GM21447 (cell line): ENCODE results near the gene DCAF10.
"Not testable (repeated sequence)": the region's sequence is repeated elsewhere in the genome, so short reads cannot be mapped to it uniquely, and the experiment has no call there.

ENCODE experiments used
- ATAC-seq: cut with Tn5 transposase; IDR thresholded peaks from one replicate; pipeline ENCODE4 v1.9.1; 2021; ENCODE audit not compliant: unreplicated experiment

Gene DCAF10

DNA sequence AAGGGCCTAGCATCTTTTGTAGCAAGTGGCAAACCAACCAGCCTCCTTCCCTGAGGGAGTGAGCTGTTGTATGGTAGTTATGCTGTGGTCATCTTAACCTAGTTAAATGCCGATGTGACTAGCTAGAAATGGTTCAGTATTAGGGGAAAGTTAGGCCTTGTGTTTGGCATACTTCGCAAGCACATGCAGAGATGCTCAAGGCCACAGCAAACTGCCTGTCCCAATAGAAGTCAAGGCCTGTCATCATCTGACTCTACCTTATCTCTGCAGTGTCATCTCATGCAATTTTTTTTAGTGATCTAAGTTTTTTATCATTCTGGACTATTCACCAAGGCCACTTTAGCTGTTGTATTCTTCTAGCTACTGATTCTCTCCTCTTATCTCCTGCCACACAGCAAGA, 10.5 kb upstream of the DCAF10 start:
- no peak for ATAC-seq

DNA sequence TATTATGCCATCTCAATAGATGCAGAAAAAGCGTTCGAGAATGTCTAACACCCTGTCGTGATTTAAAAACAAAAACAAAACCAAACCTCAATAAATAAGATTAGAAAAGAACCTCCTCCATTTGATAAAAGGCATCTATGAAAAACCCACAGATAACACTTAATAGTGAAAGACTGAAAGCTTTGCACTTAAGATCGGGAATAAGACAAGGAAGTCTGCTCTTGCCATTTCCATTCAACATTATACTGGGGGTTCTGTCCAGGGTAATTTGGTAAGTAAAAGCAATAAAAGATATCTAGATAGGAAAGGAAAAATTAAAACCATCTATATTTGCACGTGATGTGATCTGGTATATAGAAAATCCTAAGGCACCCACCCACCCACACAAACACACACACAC, 8.5 kb upstream of the DCAF10 start:
- ATAC-seq: no peak

DNA sequence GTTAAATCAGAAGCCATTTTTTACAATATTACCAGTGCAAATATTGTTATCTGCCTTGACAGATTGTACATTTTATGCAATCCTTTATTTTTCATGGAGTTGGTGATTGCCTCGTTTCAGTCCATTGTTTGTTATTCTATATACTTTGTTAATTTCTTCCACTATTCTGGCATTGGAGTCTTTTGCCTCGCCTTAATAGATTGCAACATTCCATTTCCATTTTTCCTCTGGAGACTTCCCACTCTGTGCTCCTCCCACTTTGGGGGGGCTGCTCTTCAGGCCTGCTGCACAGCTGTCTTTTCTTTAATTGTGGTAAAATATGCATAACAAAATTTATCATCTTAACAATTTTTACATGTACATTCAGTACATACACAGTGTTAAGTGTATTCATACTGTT, 4.4 kb upstream of the DCAF10 start:
- ATAC-seq: no peak

DNA sequence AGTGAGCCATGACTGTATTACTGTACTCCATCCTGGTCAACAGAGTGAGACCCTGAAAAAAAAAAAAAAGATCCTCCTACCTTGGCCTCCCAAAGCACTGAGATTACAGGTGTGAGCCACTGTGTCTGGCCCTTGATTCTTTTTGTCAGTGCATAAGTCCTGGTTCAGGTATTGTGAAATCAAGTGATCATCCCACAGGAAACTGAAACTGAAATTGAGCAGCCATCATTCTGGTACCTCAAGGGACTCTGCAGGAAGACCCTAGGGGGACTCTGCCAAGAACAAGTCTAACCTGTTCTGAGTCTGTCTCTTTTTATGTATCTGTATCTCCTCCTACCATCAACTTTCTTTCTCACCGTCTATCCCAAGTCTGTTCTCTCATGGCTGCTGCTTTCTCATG, 1.9 kb upstream of the DCAF10 start:
- ATAC-seq: no peak

DNA sequence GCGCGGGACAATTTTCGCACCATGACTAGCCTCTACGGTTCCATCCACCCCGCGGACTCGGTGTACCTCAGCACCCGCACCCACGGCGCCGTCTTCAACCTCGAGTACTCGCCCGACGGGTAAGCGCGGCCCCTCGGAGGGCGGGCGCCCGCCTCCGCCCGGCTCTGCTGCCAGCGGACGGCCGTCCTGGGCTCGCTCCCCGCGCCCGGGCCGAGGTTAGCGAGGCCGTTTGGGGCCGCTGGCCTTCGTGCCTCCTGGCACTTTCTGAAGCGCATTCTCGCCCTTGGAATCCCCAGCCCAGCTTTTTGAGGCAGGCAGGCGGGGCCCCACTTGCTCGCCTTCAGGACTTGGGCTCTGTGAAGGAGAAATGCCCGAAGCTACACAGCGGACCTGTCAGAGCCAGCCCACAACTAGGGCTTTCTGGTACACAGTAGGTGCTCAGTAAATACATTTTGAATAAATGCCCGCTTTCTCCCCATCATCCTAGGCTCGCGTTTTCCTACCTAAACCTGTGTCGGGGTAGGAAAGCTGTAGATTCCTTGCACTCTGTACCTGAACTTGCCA, 772 bp downstream of the DCAF10 start:
- peak; percentile 37 for ATAC-seq

DNA sequence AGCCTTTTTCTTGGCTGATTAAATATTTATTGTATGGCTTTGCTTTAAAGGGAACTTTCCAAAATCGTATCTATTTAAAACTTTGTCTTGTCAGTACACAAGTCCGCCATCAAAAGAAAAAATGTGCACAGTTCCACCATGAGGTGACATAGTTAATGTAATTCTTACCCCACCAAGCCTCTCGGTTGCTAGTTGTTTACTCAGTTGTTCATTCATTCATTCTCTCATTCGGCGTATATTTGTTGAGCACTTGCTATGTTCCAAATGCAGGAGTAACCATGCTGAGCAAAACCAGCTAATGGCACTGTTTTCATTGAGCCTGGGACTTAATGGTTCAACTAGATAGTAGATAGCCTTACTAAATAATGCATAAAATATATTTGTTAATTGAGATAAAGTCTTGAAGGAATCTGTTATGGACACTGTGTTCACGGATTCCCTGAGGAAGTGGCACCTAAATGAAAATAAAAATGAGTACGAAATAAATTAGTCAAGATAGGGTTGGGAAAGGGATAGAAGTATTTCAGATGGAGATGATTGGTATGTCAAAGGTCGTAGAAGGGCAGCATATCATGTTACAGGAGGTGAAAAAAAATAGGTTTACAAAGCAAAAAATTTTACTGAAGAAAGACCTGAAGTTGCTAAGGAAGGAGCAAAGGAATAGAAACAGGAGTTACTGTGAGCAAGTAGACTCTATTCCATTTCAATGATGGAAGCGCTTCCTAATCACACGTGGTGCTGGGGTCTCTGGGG, 1.5 kb downstream of the DCAF10 start:
- no peak for ATAC-seq

DNA sequence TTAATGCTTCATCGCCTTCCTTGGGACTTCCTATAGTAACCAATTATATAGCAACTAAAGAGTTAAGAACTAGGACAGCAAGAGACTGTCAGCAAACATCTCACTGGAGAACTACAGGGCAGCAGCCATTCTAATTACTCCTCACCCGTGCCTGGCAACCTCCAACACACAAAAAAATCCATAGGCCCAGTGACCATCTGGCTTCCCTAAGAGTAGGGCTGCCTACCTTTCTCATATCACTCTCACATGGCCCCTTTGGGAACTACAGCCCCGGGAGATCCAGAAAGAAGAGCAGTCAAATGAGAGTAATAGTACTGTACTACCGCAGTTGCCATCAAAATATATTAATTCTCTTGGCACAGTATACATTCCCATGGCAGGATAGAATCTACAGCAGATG, 5.7 kb downstream of the DCAF10 start:
- ATAC-seq: no peak

DNA sequence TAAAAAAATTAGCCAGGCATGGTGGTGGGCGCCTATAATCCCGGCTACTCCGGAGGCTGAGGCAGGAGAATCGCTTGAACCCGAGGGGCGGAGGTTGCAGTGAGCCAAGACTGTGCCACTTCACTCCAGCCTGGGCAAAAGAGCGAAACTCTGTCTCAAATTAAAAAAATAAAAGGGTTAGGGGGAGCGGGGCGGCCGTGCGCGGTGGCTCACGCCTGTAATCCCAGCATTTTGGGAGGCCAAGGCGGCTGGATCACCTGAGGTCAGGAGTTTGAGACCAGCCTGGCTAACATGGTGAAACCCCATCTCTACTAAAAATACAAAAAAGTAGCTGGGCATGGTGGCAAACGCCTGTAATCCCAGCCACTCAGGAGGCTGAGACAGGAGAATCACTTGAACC, 9.1 kb downstream of the DCAF10 start:
- ATAC-seq: not testable (repeated sequence)

DNA sequence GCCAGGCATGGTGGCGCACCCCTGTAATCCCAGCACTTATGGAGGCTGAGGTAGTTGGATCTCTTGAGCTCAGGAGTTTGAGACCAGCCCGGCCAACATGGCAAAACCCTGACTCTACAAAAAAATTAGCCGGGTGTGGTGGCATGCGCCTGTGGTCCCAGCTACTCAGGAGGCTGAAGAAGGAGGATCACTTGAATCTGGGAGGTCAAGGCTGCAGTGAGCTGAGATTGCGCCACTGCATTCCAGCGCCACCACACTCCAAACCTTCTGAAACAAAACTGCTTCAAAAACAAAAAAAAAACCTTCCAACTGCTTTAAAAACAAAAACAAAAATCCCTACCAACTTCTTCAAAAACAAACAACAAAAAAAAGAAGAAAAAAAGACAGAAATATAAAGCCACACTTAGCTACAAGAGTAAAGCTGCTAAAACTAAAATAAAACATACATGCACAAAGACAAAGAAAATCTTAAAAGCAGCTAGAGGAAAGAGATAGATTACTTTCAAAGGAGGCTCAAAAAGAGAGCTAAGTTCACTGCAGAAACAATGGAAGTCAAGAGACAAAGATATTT, 11.4 kb downstream of the DCAF10 start:
- ATAC-seq: no peak

DNA sequence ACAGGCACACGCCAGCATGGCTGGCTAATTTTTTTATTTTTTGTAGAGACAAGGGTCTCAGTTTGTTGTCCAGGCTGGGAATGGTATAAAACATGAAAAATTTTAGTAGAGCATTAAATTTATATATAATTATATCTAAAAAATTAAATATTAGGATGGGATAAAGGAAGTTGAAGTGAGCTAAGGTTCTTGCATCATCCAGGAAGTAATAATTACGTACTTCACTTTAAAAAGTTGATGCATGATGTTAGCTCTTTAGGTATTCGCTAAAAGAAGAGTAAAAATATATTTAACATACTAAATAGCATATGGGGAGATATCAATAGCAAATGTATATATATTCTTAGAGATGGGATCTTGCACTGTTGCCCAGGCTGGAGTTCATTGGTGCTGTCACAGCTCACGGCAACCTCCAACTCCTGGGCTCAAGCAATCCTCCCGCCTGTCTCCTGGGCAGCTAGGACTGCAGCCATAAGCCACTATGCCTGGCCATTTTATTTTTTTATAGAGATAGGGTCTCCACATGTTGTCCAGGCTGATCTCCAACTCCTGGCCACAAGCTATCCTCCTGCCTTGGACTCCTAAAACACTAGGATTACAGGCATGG, 12.3 kb downstream of the DCAF10 start:
- no peak for ATAC-seq

DNA sequence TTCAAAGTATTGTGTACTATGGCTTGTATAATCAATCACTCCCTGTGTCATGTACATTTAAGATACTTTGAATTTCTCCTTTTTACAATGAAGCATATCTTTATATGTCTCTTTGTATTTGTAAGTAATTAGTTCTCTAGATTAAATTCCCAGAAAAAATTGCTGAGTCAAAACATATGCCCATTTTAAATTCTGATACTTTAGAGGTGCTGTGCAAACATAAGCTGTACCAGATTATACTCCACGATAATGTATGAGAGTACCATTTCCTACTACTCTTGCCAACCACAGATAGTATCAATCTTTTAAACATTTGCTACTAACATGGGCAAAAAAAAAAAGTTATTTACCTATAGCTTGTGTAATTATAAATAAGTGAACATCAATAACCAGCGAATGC, 18.3 kb downstream of the DCAF10 start:
- no peak for ATAC-seq

DNA sequence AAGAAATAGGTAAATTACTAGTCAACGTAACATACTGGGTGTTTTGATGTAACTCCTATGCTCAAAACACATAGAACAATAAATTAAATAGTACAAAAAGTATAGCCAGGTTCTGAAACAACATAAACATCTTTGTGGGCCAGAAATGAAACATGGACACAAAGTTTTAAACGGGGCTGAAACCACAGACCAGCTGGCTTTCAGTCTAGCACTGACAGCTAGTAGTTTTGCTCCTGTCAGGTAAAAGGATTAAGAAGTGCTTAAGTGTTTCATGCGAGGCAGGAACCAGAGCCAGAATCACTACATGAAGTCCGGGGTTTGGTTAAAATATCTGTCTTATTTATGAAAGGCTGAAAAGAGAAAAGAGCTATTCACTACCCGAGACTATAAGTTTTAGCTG, 19.5 kb downstream of the DCAF10 start:
- no peak for ATAC-seq

DNA sequence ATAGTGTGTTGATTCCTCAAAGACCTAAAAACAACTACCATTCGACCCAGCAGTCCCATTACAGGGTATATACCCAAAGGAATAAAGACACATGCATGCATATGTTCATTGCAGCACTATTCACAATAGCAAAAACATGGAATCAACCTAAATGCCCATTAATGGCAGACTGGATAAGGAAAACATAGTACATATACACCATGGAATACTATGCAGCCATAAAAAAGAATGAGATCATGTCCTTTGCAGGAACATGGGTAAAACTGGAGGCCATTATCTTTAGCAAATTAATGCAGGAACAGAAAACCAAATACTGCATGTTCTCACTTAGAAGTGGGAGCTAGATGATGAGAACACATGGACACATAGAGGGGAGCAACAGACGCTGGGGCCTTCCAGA, 24.6 kb downstream of the DCAF10 start:
- not testable (repeated sequence) for ATAC-seq

DNA sequence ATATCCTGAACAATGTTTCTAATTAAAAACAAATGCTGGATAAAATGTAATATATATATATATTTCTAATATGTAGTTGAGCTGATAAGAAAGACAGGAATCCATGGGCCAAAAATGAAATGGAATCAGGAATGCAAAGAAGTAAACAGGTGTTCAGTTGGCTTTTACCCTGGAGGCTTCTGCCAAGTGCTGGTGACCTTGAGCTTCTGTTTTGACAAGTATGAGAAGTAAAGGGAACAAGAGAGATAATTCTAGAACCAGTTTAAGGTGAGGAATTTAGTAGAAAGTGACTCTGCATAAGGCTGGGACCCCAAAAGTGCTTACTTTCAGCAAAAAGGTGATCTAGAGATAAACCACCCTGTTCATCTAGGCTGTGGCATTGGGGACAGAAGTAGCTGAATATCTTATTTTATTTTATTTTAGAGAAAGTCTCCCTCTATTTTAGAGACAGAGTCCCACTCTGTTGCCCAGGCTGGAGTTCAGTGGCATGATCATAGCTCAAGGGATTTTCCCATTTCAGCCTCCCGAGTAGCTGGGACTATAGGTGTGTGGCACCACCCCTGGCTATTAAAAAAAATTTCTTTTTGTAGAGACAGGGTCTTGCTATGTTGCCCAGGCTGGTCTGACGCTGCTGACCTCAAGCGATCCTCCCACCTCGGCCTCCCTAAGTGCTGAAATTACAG, 27.0 kb downstream of the DCAF10 start:
- no peak for ATAC-seq

DNA sequence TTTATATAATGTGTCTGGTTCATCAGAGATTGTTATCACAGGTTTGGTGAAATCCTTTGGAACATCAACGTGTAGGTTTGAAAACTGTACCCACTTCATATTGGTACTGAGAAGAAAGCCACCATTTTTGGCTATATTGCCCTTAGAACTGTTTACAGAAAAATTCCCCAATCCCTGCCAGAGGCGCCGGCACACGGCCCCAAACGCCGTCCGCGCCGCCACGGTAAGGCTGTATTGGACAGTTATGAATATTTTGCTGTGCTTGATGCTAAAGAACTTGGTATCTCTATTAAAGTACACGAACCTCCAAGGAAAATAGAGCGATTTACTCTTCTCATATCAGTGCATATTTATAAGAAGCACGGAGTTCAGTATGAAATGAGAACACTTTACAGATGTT, 35.2 kb downstream of the DCAF10 start:
- ATAC-seq: no peak

DNA sequence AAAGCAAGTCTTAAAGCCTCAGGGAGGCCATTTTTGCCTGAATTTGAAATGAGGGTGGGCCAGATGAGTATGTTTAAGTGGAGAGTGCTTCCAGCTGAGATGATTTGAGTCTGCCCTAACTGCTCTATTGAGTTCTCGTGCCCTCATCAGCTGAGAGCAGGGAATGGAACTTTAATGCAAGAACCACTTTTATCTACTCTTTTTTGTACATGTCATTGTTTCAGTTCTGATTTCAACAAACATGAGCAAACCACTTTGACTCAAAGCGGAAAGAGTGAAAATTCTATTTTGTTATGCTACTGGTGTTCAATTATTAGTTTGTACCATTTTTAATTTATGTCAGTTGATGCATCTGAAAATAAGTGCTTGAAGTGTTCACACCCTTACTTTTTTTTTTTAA, 35.8 kb downstream of the DCAF10 start:
- ATAC-seq: peak; percentile 73

DNA sequence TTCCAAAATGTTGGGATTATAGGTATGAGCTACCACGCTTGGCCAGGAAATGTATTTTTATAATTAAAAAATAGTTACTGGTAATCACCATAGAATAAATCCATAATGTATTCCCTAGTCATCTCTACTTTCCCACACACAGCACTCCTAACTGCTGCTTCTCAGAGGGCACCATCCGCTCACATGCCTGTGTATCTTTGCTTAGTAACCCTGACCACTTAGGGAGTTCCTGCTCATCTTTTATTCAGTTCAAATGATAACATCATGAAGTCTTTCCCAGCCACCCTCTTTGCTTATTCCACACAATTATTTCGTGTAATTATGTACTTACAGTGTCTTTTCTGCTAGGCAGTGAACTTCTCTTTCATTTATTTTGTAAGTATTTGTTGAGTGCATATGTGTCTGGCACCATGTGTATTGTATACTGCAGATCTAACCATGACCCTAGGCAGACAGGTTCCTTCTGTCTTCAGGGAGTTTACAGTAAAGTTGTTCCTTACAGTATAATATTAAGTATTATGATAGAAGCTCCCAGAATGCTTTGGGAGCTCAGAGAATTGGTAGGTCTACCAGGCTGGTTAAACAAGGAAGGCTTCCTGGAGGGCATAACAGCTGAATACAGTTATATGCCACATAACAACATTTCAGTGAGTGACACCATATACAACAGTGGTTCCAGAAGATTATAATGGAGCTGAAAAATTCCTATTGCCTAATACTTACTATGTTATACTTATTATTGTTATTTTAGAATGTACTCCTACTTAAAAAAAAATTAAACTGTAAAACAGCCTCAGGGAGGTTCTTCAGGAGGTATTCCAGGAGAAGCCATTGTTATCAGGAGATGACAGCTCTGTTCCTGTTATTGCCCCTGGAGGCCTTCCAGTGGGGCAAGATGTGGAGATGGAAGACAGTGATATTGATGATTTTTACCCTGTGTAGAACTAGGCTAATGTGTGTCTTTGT, 39.2 kb downstream of the DCAF10 start:
- no peak for ATAC-seq

DNA sequence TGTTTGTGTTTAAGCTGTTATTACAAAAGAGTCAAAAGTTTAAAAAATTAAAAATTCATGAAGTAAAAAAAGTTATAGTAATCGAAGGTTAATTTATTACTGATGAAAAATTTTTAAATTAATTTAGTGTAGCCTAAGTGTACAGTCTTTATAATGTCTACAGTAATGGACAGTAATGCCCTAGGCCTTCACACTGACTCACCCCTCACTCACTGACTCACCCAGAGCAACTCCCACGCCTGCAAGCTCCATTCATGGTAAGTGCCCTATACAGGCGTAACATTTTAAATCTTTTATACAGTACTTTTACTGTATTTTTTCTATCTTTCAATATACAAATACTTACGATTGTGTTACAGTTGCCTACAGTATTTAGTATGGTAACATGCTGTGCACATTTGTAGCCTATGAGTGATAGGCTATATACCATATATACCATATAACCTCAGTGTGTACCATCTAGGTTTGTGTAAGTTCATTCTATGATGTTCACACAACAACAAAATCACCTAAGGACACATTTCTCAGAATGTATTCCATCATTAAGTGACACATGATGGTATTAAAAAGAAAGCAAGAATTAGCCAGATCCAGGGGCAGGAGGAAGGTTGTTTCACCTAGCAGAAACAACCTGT, 40.1 kb downstream of the DCAF10 start:
- no peak for ATAC-seq

DNA sequence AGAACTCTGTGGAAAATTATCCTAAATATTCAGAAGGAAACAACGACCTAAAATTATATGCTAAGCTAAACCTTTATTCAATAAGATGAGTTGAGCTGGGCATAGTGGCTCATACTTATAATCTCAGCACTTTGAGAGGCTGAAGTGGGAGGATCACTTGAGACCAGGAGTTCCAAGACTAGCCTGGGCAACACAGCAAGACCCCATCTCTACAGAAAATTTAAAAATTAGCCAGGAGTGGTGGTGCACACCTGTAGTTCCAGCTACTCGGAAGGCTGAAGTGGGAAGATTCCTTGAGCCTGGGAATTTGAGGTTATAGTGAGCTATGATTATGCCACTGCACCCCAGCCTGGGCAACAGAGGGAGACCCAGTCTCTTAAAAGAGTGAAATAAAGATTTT, 51.6 kb downstream of the DCAF10 start:
- ATAC-seq: no peak

DNA sequence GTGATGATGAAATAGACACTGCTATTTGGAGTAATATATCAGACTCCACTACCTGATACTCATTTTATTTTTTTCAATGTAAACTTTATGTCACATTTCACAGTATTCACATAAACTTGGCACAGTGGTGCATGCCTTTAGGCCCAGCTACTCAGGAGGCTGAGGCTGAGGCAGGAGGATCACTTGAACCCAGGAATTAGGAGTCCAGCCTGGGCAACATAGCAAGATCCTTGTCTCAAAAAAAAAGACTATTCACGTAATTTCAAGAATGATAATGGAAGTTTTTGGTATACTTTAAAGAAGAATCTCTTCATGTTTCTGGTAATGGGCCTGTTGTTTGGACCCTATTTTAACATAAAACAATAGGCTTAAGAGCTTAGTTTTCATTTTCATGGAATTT, 56.0 kb downstream of the DCAF10 start:
- ATAC-seq: no peak
